OCI-LY1 (cell line): ENCODE results near the gene GRID2IP.

Source experiments
- CTCF ChIP-seq: fragments of 200-600 bp; sonication (generic), shearing (Covaris generic); IDR thresholded peaks from 2 replicates; pipeline ENCODE4 v1.5.1; 2017; ENCODE audit warnings: mild to moderate bottlenecking, antibody characterized with exemption, low read length, moderate library complexity, mixed read lengths
- EZH2 ChIP-seq: fragments of 200-600 bp; sonication (generic), shearing (Covaris generic); IDR thresholded peaks from 2 replicates; pipeline ENCODE4 v1.8.0; 2017; ENCODE audit warnings: borderline replicate concordance, mixed run types, mild to moderate bottlenecking, antibody characterized with exemption, low read length, moderate library complexity, mixed read lengths

GRCh38 chr7:6465862-6466261 lies 85.4 kb downstream of the GRID2IP start:
- no peak for TF ChIP-seq CTCF
- no peak for TF ChIP-seq EZH2
